Activated naive CD4-positive, alpha-beta T cell treated with anti-CD3 and anti-CD28 coated beads, Interleukin-2, amount 10 ng/mL, durations not matched to agents 7 days and 5 days (primary cell): ENCODE results near the gene PHACTR1.

ENCODE experiments used
- CTCF ChIA-PET: fragments of 350-600 bp; sonication (Branson Sonifier 250); formaldehyde crosslinking; loops from one replicate; lab custom pipeline; 2021; ENCODE audit warnings: antibody characterized with exemption; lab: Charles Lee
- DNase-seq: peaks from one replicate; pipeline ENCODE4 v3.0.0-alpha.2; 2020
- H3K27ac Mint-ChIP-seq: one replicate; pipeline ENCODE4 v1.8.0; 2021; ENCODE audit warnings: mild to moderate bottlenecking, moderate library complexity, mixed read lengths
- H3K27me3 Mint-ChIP-seq: one replicate; pipeline ENCODE4 v1.8.0; 2021; ENCODE audit warnings: mild to moderate bottlenecking, mixed read lengths
- H3K36me3 Mint-ChIP-seq: one replicate; pipeline ENCODE4 v1.8.0; 2021; ENCODE audit warnings: mixed read lengths
- H3K4me1 Mint-ChIP-seq: one replicate; pipeline ENCODE4 v1.8.0; 2021; ENCODE audit warnings: mixed read lengths
- H3K4me3 Mint-ChIP-seq: one replicate; pipeline ENCODE4 v1.8.0; 2021; ENCODE audit warnings: mild to moderate bottlenecking, moderate library complexity, mixed read lengths
- H3K9me3 Mint-ChIP-seq: one replicate; pipeline ENCODE4 v1.8.0; 2021; ENCODE audit warnings: mixed read lengths

PHACTR1 gene

GRCh38 chr6:13011612-13012146, 295.1 kb downstream of the PHACTR1 start:
- DNase-seq, result no peak
- Mint-ChIP-seq H3K4me3 (no peak overlapping the region), H3K9me3 (no peaks in the 10 kb centered on the region)

GRCh38 chr6:13012296-13012695, 295.7 kb downstream of the PHACTR1 start:
- Mint-ChIP-seq H3K27ac (no peak overlapping the region), H3K9me3 (no peaks in the 10 kb centered on the region), H3K27me3 (peaks cover 65% of the 10 kb centered on the region), H3K36me3 (no peaks in the 10 kb centered on the region), H3K4me1 (peaks cover 7% of the 10 kb centered on the region), H3K4me3 (no peak overlapping the region)
- no peak for DNase-seq
- CTCF ChIA-PET, result no interaction called here

More at GRCh38 chr6:13011612-13012146, 295.1 kb downstream of the PHACTR1 start:
- no peaks in the 10 kb centered on the region for H3K36me3 Mint-ChIP-seq
- no peak overlapping the region for H3K27ac Mint-ChIP-seq
- H3K27me3 Mint-ChIP-seq, result peaks cover 62% of the 10 kb centered on the region
- CTCF ChIA-PET, result no interaction called here
- peaks cover 7% of the 10 kb centered on the region for H3K4me1 Mint-ChIP-seq

DNA sequence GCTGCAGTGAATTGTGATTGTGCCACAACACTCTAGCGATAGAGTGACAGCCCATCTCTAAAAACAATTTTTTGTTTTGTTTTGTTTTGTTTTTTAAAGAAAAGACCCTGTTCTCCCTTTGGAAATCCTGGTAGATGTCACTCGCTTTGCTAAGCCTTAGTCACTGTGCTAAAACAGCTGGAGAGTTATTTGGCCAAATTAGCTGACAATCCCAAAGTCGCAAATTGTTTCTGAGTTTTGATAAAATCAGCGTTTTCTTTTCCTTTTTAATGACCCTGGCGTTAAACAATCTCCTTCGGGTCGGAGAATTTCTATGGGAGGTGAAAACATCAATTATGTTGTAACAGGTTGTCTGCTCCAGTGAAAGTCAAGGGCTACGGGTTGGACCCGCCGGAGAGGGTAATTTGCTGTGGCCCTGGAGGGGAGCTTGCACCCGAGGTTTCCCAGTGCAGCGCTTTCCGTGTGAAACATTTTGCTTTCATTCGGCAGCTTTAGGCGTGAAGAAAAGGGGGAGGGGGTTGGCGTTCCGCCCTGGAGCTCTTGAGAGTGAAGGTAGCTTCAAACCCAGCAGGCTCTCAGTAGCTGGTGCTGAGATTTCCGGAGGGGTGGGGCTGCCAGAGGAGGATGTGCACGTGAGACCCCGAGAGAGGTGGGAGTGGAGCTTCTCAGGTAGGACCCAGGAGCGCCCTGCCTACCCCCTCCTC, 296.6 kb downstream of the PHACTR1 start:
- H3K9me3 Mint-ChIP-seq, result no peaks in the 10 kb centered on the region
- CTCF ChIA-PET, result interaction anchor here (1.8 kb wide), 1 partner anchor 102 kb away, joined by 7 read pairs; no protein-coding TSS in a partner anchor
- peaks cover 7% of the 10 kb centered on the region for H3K4me1 Mint-ChIP-seq
- no peak overlapping the region for H3K27ac Mint-ChIP-seq
- peak overlapping the region; percentile 60 for H3K4me3 Mint-ChIP-seq
- peaks cover 65% of the 10 kb centered on the region for H3K27me3 Mint-ChIP-seq
- H3K36me3 Mint-ChIP-seq, result no peaks in the 10 kb centered on the region
- DNase-seq, result peak; percentile 37

- no peaks in the 10 kb centered on the region for H3K9me3 Mint-ChIP-seq
- peak overlapping the region; percentile 60 for H3K4me3 Mint-ChIP-seq
- no peak for DNase-seq
- CTCF ChIA-PET, result interaction anchor here (1.8 kb wide), 1 partner anchor 103 kb away, joined by 7 read pairs; no protein-coding TSS in a partner anchor
- peaks cover 7% of the 10 kb centered on the region for H3K4me1 Mint-ChIP-seq
- no peaks in the 10 kb centered on the region for H3K36me3 Mint-ChIP-seq
- H3K27ac Mint-ChIP-seq, result no peak overlapping the region
- peaks cover 60% of the 10 kb centered on the region for H3K27me3 Mint-ChIP-seq
Observed at GRCh38 chr6:13013681-13014503, 297.3 kb downstream of the PHACTR1 start.

DNA sequence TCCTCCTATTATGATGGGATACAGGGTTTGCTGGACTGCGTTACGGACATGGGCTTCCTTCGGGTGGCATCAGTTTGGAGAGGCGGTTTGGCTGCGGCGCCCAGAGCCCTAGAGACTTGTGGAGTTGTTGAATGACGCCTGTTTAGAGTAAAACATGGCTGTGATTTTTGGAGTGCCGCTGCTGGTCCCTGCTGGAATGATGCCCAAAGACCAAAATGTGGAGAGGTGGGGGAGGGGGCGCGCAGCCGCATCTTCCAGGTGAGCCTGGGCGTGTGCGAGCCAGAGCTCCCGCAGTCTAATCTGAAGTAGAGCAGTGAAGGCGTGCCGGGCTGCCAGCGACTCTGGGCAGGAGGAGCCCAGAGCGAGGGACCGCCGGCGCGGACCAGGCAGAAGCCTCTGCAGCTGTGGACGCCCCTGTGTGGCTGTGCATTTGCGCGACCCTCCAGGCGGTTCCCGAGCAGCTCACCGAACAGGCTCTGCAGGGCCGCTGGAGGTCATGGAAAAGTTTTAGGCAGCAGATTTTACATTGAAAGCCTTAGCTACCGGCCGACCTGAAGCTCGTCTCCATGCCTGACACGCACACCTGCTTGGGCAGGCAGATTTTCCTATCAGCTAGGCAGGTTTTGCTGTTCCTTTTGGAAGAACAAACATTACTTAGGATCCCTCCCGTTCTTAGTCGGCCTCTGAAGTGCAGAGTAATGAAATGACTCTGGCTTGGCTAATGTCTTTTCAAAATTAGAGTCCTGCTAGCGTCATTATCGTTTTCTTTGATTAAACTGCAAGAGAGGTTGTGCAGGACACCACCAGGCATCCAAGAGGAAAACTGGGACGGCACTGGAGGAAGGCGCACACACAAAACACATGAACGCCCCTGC, 298.2 kb downstream of the PHACTR1 start:
- no peak for DNase-seq
- Mint-ChIP-seq H3K9me3 (no peaks in the 10 kb centered on the region), H3K27ac (no peak overlapping the region), H3K27me3 (peaks cover 54% of the 10 kb centered on the region), H3K36me3 (no peaks in the 10 kb centered on the region), H3K4me3 (no peak overlapping the region), H3K4me1 (peaks cover 7% of the 10 kb centered on the region)
- CTCF ChIA-PET, result interaction anchor here (0.6 to 1.8 kb wide), 2 partner anchors 104 to 282 kb away, joined by 3 to 7 read pairs; no protein-coding TSS in a partner anchor

GRCh38 chr6:13015379-13015681, 298.8 kb downstream of the PHACTR1 start:
- DNase-seq, result no peak
- no peaks in the 10 kb centered on the region for H3K9me3 Mint-ChIP-seq
- CTCF ChIA-PET, result interaction anchor here (0.6 kb wide), 1 partner anchor 282 kb away, joined by 3 read pairs; no protein-coding TSS in a partner anchor
- peaks cover 60% of the 10 kb centered on the region for H3K27me3 Mint-ChIP-seq
- H3K4me1 Mint-ChIP-seq, result peaks cover 7% of the 10 kb centered on the region
- no peaks in the 10 kb centered on the region for H3K36me3 Mint-ChIP-seq
- no peak overlapping the region for H3K27ac Mint-ChIP-seq
- H3K4me3 Mint-ChIP-seq, result no peak overlapping the region

GRCh38 chr6:13024616-13025015, 308.0 kb downstream of the PHACTR1 start:
- Mint-ChIP-seq H3K4me3 (no peak overlapping the region), H3K27me3 (peaks cover 23% of the 10 kb centered on the region), H3K4me1 (no peaks in the 10 kb centered on the region), H3K27ac (no peak overlapping the region), H3K36me3 (no peaks in the 10 kb centered on the region), H3K9me3 (no peaks in the 10 kb centered on the region)
- CTCF ChIA-PET, result no interaction called here
- no peak for DNase-seq

GRCh38 chr6:13025893-13026499, 309.4 kb downstream of the PHACTR1 start:
- CTCF ChIA-PET, result no interaction called here

DNA sequence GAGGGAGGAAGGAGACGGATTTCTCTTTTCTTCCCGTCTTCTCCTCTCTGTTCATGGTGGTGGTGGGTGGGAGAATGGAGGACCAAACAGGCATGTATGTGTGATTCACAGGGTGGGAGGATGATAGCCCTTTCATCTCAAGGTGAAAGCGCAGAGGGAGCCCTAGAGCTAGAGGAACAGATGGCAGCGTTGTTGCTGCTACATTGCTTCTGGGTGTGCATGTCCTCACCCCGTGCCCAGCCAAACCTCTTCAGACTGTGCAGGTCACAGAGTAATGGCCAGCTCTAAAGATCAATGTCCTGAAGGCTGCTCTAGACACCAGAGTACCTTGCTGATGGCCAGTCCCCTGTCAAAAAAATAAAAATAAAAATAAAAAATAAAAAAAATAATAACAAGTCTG, 310.0 kb downstream of the PHACTR1 start:
- no peaks in the 10 kb centered on the region for H3K9me3 Mint-ChIP-seq
- DNase-seq, result no peak
- CTCF ChIA-PET, result no interaction called here
- no peak overlapping the region for H3K27ac Mint-ChIP-seq
- peaks cover 14% of the 10 kb centered on the region for H3K27me3 Mint-ChIP-seq
- no peaks in the 10 kb centered on the region for H3K36me3 Mint-ChIP-seq
- H3K4me3 Mint-ChIP-seq, result no peak overlapping the region
- H3K4me1 Mint-ChIP-seq, result no peaks in the 10 kb centered on the region

More at GRCh38 chr6:13025893-13026499, 309.4 kb downstream of the PHACTR1 start:
- H3K27me3 Mint-ChIP-seq, result peaks cover 14% of the 10 kb centered on the region
- H3K27ac Mint-ChIP-seq, result no peak overlapping the region
- no peaks in the 10 kb centered on the region for H3K9me3 Mint-ChIP-seq
- no peak for DNase-seq
- H3K4me3 Mint-ChIP-seq, result no peak overlapping the region
- H3K36me3 Mint-ChIP-seq, result no peaks in the 10 kb centered on the region
- no peaks in the 10 kb centered on the region for H3K4me1 Mint-ChIP-seq

GRCh38 chr6:13027207-13027606, 310.6 kb downstream of the PHACTR1 start:
- H3K9me3 Mint-ChIP-seq, result no peaks in the 10 kb centered on the region
- H3K36me3 Mint-ChIP-seq, result no peaks in the 10 kb centered on the region
- H3K4me1 Mint-ChIP-seq, result no peaks in the 10 kb centered on the region
- no peak for DNase-seq
- CTCF ChIA-PET, result no interaction called here
- no peak overlapping the region for H3K27ac Mint-ChIP-seq
- no peak overlapping the region for H3K4me3 Mint-ChIP-seq
- H3K27me3 Mint-ChIP-seq, result peaks cover 9% of the 10 kb centered on the region

- Mint-ChIP-seq H3K27me3 (peaks cover 4% of the 10 kb centered on the region), H3K9me3 (no peaks in the 10 kb centered on the region), H3K36me3 (no peaks in the 10 kb centered on the region), H3K4me3 (no peak overlapping the region), H3K4me1 (no peaks in the 10 kb centered on the region), H3K27ac (no peak overlapping the region)
- CTCF ChIA-PET, result interaction anchor here (0.6 kb wide), 1 partner anchor 1425 kb away, joined by 3 read pairs; no protein-coding TSS in a partner anchor
- no peak for DNase-seq
Observed at GRCh38 chr6:13030396-13030795, 313.8 kb downstream of the PHACTR1 start.

DNA sequence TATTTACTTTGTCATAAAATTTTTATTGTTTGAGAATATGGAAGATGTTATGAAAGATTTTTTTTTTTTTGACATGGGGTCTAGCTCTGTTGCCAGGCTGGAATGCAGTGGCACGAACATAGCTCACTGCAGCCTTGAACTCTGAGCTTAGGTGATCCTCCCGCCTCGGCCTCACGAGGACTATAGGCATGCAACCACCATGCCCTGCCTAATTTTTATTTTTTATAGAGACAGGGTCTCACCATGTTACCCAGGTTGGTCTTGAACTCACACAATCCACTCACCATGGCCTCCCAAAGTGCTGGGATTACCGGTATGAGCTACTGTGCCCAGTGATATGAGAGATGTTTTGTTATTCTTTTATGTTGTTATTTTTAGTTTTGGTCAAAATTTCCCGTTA, 316.0 kb downstream of the PHACTR1 start:
- H3K36me3 Mint-ChIP-seq, result no peaks in the 10 kb centered on the region
- H3K27ac Mint-ChIP-seq, result no peak overlapping the region
- no peaks in the 10 kb centered on the region for H3K4me1 Mint-ChIP-seq
- H3K4me3 Mint-ChIP-seq, result no peak overlapping the region
- H3K9me3 Mint-ChIP-seq, result no peaks in the 10 kb centered on the region
- CTCF ChIA-PET, result no interaction called here
- DNase-seq, result no peak
- peaks cover 3% of the 10 kb centered on the region for H3K27me3 Mint-ChIP-seq

DNA sequence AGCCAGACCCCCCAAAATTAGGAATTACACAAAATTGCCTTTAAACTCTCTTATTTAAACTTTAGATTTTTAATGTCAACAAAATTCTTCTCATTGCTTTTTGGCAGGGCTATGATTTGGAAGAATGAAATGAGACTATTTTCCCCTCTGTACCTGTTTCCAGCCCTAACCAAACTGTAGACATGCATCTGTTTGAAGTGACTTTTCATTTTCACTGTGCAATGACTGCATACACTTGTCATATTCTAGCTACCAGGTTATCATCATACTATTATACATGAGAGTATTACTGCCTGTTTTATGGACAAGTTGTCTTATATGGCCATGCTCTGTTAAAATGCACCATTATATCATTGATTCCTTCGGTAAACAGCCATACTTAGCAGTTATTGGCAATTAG, 316.6 kb downstream of the PHACTR1 start:
- peaks cover 5% of the 10 kb centered on the region for H3K27me3 Mint-ChIP-seq

More for the DNA sequence above, 316.6 kb downstream of the PHACTR1 start:
- Mint-ChIP-seq H3K4me3 (no peak overlapping the region), H3K4me1 (no peaks in the 10 kb centered on the region), H3K36me3 (no peaks in the 10 kb centered on the region), H3K9me3 (no peaks in the 10 kb centered on the region), H3K27ac (no peak overlapping the region)
- no peak for DNase-seq
- CTCF ChIA-PET, result no interaction called here
